ENCODE results near the gene LRP4. TPM values are rescaled to one million over a fixed set of nuclear protein-coding genes. Genes with fewer than 3 reads are reported as not detected.

Gene LRP4
- total and polyA plus RNA-seq, 2 experiments from 2014 or later: 15.9 to 19.2 TPM

DNA sequence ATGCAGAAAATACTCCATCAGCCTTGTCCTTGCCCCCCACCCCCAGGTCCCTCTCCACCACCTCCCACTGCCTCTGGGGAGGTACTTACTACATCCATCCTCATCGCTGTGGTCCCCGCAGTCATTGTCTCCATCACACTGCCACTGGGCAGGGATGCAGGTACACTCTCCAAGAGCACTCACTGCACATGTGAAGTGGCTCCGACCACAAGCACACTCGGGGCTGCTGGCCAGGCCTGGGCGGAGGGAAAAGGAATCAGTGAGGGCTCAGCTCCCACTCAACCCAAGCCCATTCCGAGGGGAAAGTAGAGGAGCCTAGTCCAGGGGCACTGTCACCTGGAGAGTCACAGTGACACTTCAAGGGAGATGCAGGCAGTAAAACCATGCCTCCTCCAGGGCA, 15.7 kb downstream of the LRP4 start:
- Histone ChIP-seq H3K27ac (no peak overlapping the region), H3K4me1 (ENCODE audit: low read depth) (peaks cover 16% of the 10 kb centered on the region), H3K9me3 (ENCODE audit: low read depth) (no peaks in the 10 kb centered on the region), H3K4me3 (no peak overlapping the region), H3K27me3 (no peaks in the 10 kb centered on the region), H3K36me3 (no peaks in the 10 kb centered on the region)
- TF ChIP-seq, protein P1, sequence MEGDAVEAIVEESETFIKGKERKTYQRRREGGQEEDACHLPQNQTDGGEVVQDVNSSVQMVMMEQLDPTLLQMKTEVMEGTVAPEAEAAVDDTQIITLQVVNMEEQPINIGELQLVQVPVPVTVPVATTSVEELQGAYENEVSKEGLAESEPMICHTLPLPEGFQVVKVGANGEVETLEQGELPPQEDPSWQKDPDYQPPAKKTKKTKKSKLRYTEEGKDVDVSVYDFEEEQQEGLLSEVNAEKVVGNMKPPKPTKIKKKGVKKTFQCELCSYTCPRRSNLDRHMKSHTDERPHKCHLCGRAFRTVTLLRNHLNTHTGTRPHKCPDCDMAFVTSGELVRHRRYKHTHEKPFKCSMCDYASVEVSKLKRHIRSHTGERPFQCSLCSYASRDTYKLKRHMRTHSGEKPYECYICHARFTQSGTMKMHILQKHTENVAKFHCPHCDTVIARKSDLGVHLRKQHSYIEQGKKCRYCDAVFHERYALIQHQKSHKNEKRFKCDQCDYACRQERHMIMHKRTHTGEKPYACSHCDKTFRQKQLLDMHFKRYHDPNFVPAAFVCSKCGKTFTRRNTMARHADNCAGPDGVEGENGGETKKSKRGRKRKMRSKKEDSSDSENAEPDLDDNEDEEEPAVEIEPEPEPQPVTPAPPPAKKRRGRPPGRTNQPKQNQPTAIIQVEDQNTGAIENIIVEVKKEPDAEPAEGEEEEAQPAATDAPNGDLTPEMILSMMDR (IDR thresholded peaks at IDR 0.05; ENCODE audit: low read depth, low read length): no peak
- DNase-seq (ENCODE audit: low read depth in 1 of 2, low spot score in 1 of 2): no peak

- H3K4me3 ChIP-seq: no peak overlapping the region
- H3K9me3 ChIP-seq (ENCODE audit: low read depth): no peaks in the 10 kb centered on the region
- TF ChIP-seq, protein P1 (IDR thresholded peaks at IDR 0.05; ENCODE audit: low read depth, low read length): no peak
- H3K4me1 ChIP-seq (ENCODE audit: low read depth): peaks cover 2% of the 10 kb centered on the region
- H3K27me3 ChIP-seq: no peaks in the 10 kb centered on the region
- DNase-seq (ENCODE audit: low read depth in 1 of 2, low spot score in 1 of 2): no peak
- peaks cover 4% of the 10 kb centered on the region for H3K36me3 ChIP-seq
- no peak overlapping the region for H3K27ac ChIP-seq
These were observed 17.2 kb downstream of the LRP4 start for GRCh38 chr11:46901156-46901555.

DNA sequence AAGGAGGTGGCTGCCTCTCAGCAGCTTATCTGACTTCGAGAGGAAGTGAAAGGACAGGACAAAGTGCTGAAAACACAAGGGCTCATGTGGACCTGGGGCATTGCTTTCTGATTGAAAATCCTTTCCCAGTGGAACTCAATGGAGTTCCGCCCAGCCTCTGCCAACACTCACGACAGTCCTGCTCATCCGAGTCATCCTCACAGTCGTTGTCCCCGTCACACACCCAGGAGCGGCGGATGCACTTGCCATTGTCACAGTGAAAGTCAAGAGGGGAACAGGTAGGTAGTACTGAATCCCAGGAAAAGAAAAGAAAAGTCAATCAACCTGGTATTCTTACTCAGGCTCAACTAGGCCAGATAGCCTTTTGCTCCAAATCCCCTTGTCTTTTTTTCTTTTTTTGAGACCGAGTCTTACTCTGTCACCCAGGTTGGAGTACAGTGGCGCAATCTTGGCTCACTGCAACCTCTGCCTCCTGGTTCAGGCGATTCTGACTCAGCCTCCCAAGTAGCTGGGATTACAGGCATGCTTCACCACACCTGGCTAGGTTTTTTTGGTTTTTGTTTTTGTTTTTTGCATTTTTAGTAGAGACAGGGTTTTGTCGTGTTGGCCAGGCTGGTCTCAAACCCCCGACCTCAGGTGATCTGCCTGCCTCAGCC, 18.1 kb downstream of the LRP4 start:
- DNase-seq (ENCODE audit: low read depth in 1 of 2, low spot score in 1 of 2): no peak
- Histone ChIP-seq H3K27me3 (no peaks in the 10 kb centered on the region), H3K9me3 (ENCODE audit: low read depth) (no peaks in the 10 kb centered on the region), H3K36me3 (peaks cover 9% of the 10 kb centered on the region), H3K27ac (no peak overlapping the region), H3K4me1 (ENCODE audit: low read depth) (no peaks in the 10 kb centered on the region), H3K4me3 (no peak overlapping the region)
- TF ChIP-seq, protein P1 (IDR thresholded peaks at IDR 0.05; ENCODE audit: low read depth, low read length): no peak

DNA sequence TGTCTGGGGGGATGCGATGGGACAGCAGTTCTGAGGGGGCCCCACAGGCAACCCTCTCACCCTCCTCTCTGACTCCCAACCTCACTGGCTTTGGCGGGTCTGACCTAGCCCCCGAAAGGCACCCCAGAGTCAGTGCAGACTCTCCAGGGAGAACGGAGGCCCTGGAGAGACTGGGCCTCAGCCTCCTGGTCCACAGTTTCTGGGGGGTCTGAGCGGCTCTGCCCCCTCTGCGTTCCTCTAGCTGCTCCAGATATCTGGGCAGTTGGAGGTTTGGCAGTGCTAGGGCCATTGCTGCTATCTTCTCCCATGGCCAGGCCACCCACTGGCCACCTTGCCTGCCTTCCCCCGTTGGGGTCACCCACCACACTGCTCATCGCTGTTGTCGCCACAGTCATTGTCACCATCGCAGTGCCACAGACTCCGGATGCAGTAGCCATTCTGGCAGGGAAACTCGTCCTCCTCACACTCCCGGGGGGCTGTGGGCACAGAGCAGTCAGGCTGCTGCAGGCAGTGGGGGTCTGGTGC, 18.8 kb downstream of the LRP4 start:
- TF ChIP-seq, protein P1 (IDR thresholded peaks at IDR 0.05; ENCODE audit: low read depth, low read length): no peak
- no peak overlapping the region for H3K4me3 ChIP-seq
- H3K27ac ChIP-seq: no peak overlapping the region
- H3K4me1 ChIP-seq (ENCODE audit: low read depth): no peaks in the 10 kb centered on the region
- H3K27me3 ChIP-seq: no peaks in the 10 kb centered on the region
- DNase-seq (ENCODE audit: low read depth in 1 of 2, low spot score in 1 of 2): no peak
- H3K36me3 ChIP-seq: peaks cover 12% of the 10 kb centered on the region
- H3K9me3 ChIP-seq (ENCODE audit: low read depth): no peaks in the 10 kb centered on the region

- no peaks in the 10 kb centered on the region for H3K9me3 ChIP-seq (ENCODE audit: low read depth)
- H3K4me1 ChIP-seq (ENCODE audit: low read depth): no peaks in the 10 kb centered on the region
- TF ChIP-seq, protein P1 (IDR thresholded peaks at IDR 0.05; ENCODE audit: low read depth, low read length): no peak
- H3K27ac ChIP-seq: no peak overlapping the region
- no peak overlapping the region for H3K4me3 ChIP-seq
- no peak for DNase-seq (ENCODE audit: low read depth in 1 of 2, low spot score in 1 of 2)
- H3K36me3 ChIP-seq: peaks cover 18% of the 10 kb centered on the region
- no peaks in the 10 kb centered on the region for H3K27me3 ChIP-seq
These were observed 19.8 kb downstream of the LRP4 start for GRCh38 chr11:46898396-46899095.
